Upper lobe of left lung (tissue), 4 donors: ENCODE results near the gene DDX31.

ENCODE experiments used
- CTCF ChIP-seq, 6 experiments: fragments of 450-650 bp in 4 of 6; fragments of 200-600 bp in 2 of 6; sonication (generic) in 2 of 6; IDR thresholded peaks; one replicate each; pipeline ENCODE4 v1.5.1; 2016 to 2019; ENCODE audit warnings: antibody characterized with exemption in 6 of 6
- POLR2AphosphoS5 ChIP-seq, 2 donors: sonication (generic); formaldehyde crosslinking; IDR thresholded peaks; one replicate each; pipeline ENCODE4 v1.5.1; 2017; ENCODE audit warnings: antibody characterized with exemption in 2 of 2

DNA sequence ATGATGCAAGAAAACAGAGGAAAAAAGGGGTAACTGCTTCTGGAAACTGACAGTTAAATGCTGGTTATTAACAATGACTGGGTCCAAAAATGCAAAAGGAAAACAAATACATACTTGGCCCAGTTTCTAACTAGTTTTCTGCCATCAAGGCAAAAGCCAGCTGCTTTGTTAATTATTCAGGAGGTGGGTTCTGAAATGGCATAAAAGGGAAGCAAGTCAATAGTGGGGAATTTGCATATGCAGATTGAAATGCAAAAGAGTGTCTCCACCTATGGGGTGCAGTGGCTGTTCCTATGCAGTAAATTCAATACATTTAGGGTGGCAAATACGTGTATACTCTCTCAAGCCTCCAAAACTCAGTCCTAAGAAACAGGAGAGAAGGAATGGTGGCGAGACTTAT is 54.0 kb downstream of the DDX31 start:
- TF ChIP-seq CTCF (IDR thresholded peaks at IDR 0.05): no peak
- no peak for TF ChIP-seq POLR2AphosphoS5 (IDR thresholded peaks at IDR 0.05)
